ENCODE measurements around the gene JAK3.
"Not testable (repeated sequence)": the region's sequence is repeated elsewhere in the genome, so short reads cannot be mapped to it uniquely, and the experiment has no call there.

Gene JAK3

DNA sequence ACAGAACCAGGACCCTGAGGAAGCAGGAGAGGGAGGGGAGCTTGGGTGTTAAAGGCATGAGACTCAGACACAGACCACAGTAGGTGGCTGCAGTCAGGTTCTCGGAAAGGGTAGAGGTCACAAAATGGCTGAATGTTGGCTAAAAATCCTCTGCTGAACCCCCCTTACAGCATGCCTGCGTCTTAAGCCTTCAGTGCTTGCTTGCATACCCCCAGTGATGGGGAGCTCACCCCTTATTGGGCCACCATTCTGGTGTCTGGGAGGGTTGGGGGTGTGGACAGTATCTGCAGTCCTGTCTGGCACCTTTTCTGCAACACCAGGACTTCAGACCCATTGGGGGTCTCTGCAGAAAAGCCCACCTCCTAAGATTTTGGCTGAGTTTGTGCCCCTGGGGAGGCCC lies 67.0 kb downstream of the JAK3 start:
- H3K9me3 Mint-ChIP-seq, result no peaks in the 10 kb centered on the region
- no peak overlapping the region for H3K27ac Mint-ChIP-seq
- H3K4me3 Mint-ChIP-seq, result no peak overlapping the region
- H3K36me3 Mint-ChIP-seq (ENCODE audit: low read depth), result peaks cover 4% of the 10 kb centered on the region
- TF ChIP-seq CTCF (IDR thresholded peaks at IDR 0.05; ENCODE audit: unreplicated experiment in 3 of 3), result no peak
- peaks cover 32% of the 10 kb centered on the region for H3K27me3 Mint-ChIP-seq (ENCODE audit: low read depth)
- no peaks in the 10 kb centered on the region for H3K4me1 Mint-ChIP-seq

GRCh38 chr19:17778968-17779929 lies 68.5 kb downstream of the JAK3 start:
- Mint-ChIP-seq H3K9me3 (no peaks in the 10 kb centered on the region), H3K36me3 (ENCODE audit: low read depth) (peaks cover 4% of the 10 kb centered on the region), H3K4me3 (peak overlapping the region in 2 of 3 experiments; percentile 24 to 34), H3K4me1 (no peaks in the 10 kb centered on the region), H3K27me3 (ENCODE audit: low read depth) (peaks cover 37% of the 10 kb centered on the region), H3K27ac (no peak overlapping the region)
- TF ChIP-seq CTCF (IDR thresholded peaks at IDR 0.05; ENCODE audit: unreplicated experiment in 3 of 3), result no peak

DNA sequence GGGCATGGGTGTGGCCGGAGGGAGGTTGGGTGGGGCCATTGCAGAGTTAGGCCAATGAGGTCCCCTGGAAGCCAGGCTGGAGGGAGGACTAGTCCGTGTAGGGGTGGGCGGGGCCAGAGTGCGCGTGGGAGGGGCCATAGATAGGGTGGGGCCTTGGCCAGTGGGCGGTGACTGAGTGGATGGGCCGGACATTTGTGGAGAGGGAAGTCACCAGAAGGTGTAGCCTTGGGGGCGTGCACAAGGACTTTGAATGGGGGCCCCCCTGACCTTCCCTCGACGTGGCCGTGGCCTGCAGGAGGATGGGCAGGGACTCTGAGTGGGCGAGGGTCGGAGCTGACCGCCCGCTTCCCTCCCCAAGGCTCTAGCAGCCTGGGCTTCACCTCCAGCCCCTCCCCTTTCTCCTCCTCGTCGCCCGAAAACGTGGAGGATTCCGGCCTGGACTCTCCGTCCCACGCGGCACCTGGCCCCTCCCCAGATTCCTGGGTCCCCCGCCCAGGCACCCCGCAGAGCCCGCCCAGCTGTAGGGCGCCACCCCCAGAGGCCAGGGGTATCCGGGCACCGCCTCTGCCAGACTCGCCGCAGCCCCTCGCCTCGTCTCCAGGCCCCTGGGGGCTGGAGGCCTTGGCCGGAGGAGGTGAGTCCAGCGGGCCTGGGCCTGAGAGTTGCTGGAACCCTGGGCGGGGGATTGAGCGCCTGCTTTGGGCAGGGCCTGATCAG lies 69.4 kb downstream of the JAK3 start:
- no peak for TF ChIP-seq CTCF (IDR thresholded peaks at IDR 0.05; ENCODE audit: unreplicated experiment in 3 of 3)
- H3K27ac Mint-ChIP-seq, result no peak overlapping the region
- H3K27me3 Mint-ChIP-seq (ENCODE audit: low read depth), result peaks cover 36% of the 10 kb centered on the region
- no peaks in the 10 kb centered on the region for H3K4me1 Mint-ChIP-seq
- H3K9me3 Mint-ChIP-seq, result no peaks in the 10 kb centered on the region
- peak overlapping the region in 1 of 3 experiments; percentile 45 for H3K4me3 Mint-ChIP-seq
- H3K36me3 Mint-ChIP-seq (ENCODE audit: low read depth), result peaks cover 4% of the 10 kb centered on the region

DNA sequence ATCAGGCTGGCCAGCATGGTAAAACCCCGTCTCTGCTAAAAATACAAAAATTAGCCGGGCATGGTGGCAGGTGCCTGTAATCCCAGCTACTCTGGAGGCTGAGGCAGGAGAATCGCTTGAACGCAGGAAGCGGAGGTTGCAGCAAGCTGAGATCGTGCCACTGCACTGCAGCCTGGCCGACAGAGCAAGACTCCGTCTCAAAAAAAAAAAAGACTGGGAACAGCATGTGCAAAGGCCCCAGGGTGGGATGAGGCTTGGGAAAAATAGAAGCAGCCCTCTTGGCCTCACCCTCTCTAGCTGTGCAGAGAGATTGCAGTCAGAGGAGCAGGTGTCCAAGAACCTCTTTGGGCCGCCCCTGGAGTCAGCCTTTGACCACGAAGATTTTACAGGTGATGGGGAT lies 69.9 kb downstream of the JAK3 start:
- H3K27ac Mint-ChIP-seq; H3K4me1 Mint-ChIP-seq; H3K36me3 Mint-ChIP-seq (ENCODE audit: low read depth); H3K9me3 Mint-ChIP-seq: not testable (repeated sequence)
- Mint-ChIP-seq H3K27me3 (ENCODE audit: low read depth) (peaks cover 36% of the 10 kb centered on the region), H3K4me3 (peak overlapping the region in 1 of 3 experiments; percentile 45)

GRCh38 chr19:17775991-17776803 lies 71.6 kb downstream of the JAK3 start:
- H3K9me3 Mint-ChIP-seq, result no peaks in the 10 kb centered on the region
- H3K27ac Mint-ChIP-seq, result no peak overlapping the region
- H3K4me3 Mint-ChIP-seq, result no peak overlapping the region
- no peaks in the 10 kb centered on the region for H3K4me1 Mint-ChIP-seq
- no peak for TF ChIP-seq CTCF (IDR thresholded peaks at IDR 0.05; ENCODE audit: unreplicated experiment in 3 of 3)
- peaks cover 36% of the 10 kb centered on the region for H3K27me3 Mint-ChIP-seq (ENCODE audit: low read depth)
- no peaks in the 10 kb centered on the region for H3K36me3 Mint-ChIP-seq (ENCODE audit: low read depth)

All from nephron (organoid).